Measurements from ENCODE around the gene ABCA2. TPM values are rescaled to one million over a fixed set of nuclear protein-coding genes. Genes with fewer than 3 reads are reported as not detected.
A peak's percentile ranks its signal among the peaks of the same experiment; 100 is the strongest.

ABCA2 gene
- total RNA-seq, 1 donor from 2014 or later: 55.1 TPM

- H3K4me1 Mint-ChIP-seq (ENCODE audit: unreplicated experiment): peaks cover 17% of the 10 kb centered on the region
- H3K27ac Mint-ChIP-seq (ENCODE audit: unreplicated experiment): no peak overlapping the region
- H3K27me3 Mint-ChIP-seq (ENCODE audit: unreplicated experiment): no peaks in the 10 kb centered on the region
- no peak for DNase-seq (ENCODE audit: extremely low spot score, unreplicated experiment)
- no peaks in the 10 kb centered on the region for H3K36me3 Mint-ChIP-seq (ENCODE audit: unreplicated experiment)
- no peak for TF ChIP-seq CTCF (IDR thresholded peaks at IDR 0.05)
- H3K9me3 Mint-ChIP-seq (ENCODE audit: unreplicated experiment): no peaks in the 10 kb centered on the region
- no peak overlapping the region for H3K4me3 Mint-ChIP-seq (ENCODE audit: unreplicated experiment)
These were observed 46.7 kb upstream of the ABCA2 start for GRCh38 chr9:137074657-137075274.

GRCh38 chr9:137073992-137074399, 46.0 kb upstream of the ABCA2 start:
- Mint-ChIP-seq H3K4me1 (ENCODE audit: unreplicated experiment) (peaks cover 17% of the 10 kb centered on the region), H3K36me3 (ENCODE audit: unreplicated experiment) (no peaks in the 10 kb centered on the region), H3K4me3 (ENCODE audit: unreplicated experiment) (no peak overlapping the region), H3K9me3 (ENCODE audit: unreplicated experiment) (no peaks in the 10 kb centered on the region), H3K27me3 (ENCODE audit: unreplicated experiment) (no peaks in the 10 kb centered on the region), H3K27ac (ENCODE audit: unreplicated experiment) (no peak overlapping the region)
- no peak for TF ChIP-seq CTCF (IDR thresholded peaks at IDR 0.05)
- no peak for DNase-seq (ENCODE audit: extremely low spot score, unreplicated experiment)

DNA sequence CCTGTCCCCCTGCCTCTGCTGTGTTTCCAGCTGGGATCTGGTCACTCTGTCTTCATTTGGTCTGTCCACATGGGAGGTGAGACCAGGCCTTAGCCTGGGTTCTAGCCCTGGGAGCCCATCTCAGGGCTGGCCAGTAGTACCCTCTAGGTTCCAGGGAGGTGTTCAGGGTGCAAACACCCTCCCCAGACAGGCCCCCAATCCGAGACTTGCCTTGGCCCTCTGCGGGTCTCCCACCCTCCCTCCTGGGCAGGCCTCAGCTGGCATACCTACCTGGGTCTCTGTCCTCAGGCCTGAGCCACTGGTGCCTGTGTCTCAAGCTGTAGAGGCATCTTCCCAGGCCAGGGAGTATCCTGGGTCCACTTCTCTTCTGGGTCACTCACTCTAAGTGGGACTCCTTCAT, 43.2 kb upstream of the ABCA2 start:
- Mint-ChIP-seq H3K4me1 (ENCODE audit: unreplicated experiment) (peaks cover 12% of the 10 kb centered on the region), H3K27ac (ENCODE audit: unreplicated experiment) (peak overlapping the region; percentile 52), H3K36me3 (ENCODE audit: unreplicated experiment) (no peaks in the 10 kb centered on the region), H3K27me3 (ENCODE audit: unreplicated experiment) (no peaks in the 10 kb centered on the region), H3K4me3 (ENCODE audit: unreplicated experiment) (peak overlapping the region; percentile 63), H3K9me3 (ENCODE audit: unreplicated experiment) (no peaks in the 10 kb centered on the region)
- TF ChIP-seq CTCF (IDR thresholded peaks at IDR 0.05): no peak
- no peak for DNase-seq (ENCODE audit: extremely low spot score, unreplicated experiment)

DNA sequence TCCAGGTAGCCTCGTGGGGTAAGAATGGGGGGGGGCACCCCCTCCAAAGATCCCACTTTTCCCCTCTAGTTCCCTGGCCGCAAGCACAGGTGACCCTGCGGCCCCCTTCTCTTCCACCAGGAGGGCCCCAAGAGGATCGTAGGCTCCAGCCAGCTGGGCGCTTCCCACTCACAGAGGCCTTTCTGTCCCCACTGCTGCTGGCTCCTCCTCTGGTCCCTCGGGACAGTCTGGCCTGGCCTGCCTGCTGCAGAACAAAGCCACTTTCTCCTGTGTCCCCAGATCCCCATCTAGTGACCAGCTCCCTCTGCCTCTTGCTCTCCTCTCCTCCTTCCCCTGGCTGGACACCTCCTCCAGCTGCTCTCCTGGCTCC, 42.9 kb upstream of the ABCA2 start:
- DNase-seq (ENCODE audit: extremely low spot score, unreplicated experiment): peak; percentile 85
- peak overlapping the region; percentile 63 for H3K4me3 Mint-ChIP-seq (ENCODE audit: unreplicated experiment)
- no peaks in the 10 kb centered on the region for H3K9me3 Mint-ChIP-seq (ENCODE audit: unreplicated experiment)
- H3K36me3 Mint-ChIP-seq (ENCODE audit: unreplicated experiment): no peaks in the 10 kb centered on the region
- no peaks in the 10 kb centered on the region for H3K27me3 Mint-ChIP-seq (ENCODE audit: unreplicated experiment)
- TF ChIP-seq CTCF (IDR thresholded peaks at IDR 0.05): no peak
- H3K27ac Mint-ChIP-seq (ENCODE audit: unreplicated experiment): peak overlapping the region; percentile 52
- peaks cover 12% of the 10 kb centered on the region for H3K4me1 Mint-ChIP-seq (ENCODE audit: unreplicated experiment)

GRCh38 chr9:137070201-137070905, 42.3 kb upstream of the ABCA2 start, which contains the start of gene SAPCD2:
TSS of gene SAPCD2 (minus strand) at chr9:137070557. CDS start at chr9:137070460, 97 bp downstream.
- TF ChIP-seq CTCF (IDR thresholded peaks at IDR 0.05): no peak
- DNase-seq (ENCODE audit: extremely low spot score, unreplicated experiment): peak; percentile 92
- Mint-ChIP-seq H3K27ac (ENCODE audit: unreplicated experiment) (peak within 1 kb of the TSS; percentile 52), H3K4me1 (ENCODE audit: unreplicated experiment) (peaks cover 12% of the 10 kb centered on the region), H3K4me3 (ENCODE audit: unreplicated experiment) (peak within 1 kb of the TSS; percentile 63), H3K36me3 (ENCODE audit: unreplicated experiment) (no peaks in the 10 kb centered on the region), H3K27me3 (ENCODE audit: unreplicated experiment) (no peaks in the 10 kb centered on the region), H3K9me3 (ENCODE audit: unreplicated experiment) (no peaks in the 10 kb centered on the region)

Data from osteocyte (in vitro differentiated cells).